LNCaP clone FGC (cell line): ENCODE data around the gene GPSM1.

ENCODE experiments used
- DNase-seq: peaks from one replicate; pipeline ENCODE4 v3.0.0-alpha.2; 2011; ENCODE audit warnings: low read depth
- H3K4me3 ChIP-seq: 2 replicates; pipeline ENCODE4 v1.5.1; 2011; ENCODE audit warnings: mild to moderate bottlenecking, low read depth, low read length, control low read depth
- CTCF ChIP-seq: IDR thresholded peaks from 2 replicates; pipeline ENCODE4 v1.5.1; 2012; ENCODE audit warnings: mild to moderate bottlenecking; ENCODE audit not compliant: control insufficient read depth, insufficient read depth; ENCODE audit errors: extremely low read depth

The GPSM1 gene

DNA sequence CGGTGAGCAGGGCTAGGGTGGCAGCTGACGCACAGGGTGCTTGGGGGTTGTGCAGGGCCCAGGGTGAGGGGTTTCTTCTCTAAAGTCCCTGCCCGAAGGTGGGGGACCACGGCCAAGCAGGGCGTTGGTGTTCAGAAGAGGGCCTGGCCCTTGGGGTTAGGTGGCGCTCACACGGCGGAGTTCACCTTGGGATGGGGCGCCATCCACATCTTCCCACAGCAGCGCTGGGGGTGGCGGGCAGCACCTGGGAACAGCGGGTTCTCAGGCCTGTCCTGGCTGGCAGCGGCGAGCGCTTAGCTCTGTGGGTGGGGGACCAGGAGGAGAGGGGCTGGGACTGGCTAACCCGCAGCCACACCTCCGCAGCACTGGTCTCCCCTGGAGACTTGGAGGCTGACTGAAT is 6.1 kb downstream of the GPSM1 start:
- TF ChIP-seq CTCF: no peak
- H3K4me3 ChIP-seq: no peak overlapping the region
- no peak for DNase-seq

DNA sequence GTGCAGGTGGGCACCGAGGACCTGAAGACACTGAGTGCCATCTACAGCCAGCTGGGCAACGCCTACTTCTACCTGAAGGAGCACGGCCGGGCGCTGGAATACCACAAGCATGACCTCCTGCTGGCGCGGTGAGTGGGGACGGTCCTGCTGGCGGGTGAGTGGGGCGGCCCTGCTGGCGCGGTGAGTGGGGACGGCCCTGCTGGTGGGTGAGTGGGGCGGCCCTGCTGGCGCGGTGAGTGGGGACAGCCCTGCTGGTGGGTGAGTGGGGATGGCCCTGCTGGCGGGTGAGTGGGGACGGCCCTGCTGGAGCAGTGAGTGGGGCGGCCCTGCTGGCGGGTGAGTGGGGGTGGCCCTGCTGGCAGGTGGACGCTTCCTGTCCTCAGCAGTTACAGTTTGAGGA is 7.2 kb downstream of the GPSM1 start:
- DNase-seq: no peak
- H3K4me3 ChIP-seq: no peak overlapping the region
- no peak for TF ChIP-seq CTCF

DNA sequence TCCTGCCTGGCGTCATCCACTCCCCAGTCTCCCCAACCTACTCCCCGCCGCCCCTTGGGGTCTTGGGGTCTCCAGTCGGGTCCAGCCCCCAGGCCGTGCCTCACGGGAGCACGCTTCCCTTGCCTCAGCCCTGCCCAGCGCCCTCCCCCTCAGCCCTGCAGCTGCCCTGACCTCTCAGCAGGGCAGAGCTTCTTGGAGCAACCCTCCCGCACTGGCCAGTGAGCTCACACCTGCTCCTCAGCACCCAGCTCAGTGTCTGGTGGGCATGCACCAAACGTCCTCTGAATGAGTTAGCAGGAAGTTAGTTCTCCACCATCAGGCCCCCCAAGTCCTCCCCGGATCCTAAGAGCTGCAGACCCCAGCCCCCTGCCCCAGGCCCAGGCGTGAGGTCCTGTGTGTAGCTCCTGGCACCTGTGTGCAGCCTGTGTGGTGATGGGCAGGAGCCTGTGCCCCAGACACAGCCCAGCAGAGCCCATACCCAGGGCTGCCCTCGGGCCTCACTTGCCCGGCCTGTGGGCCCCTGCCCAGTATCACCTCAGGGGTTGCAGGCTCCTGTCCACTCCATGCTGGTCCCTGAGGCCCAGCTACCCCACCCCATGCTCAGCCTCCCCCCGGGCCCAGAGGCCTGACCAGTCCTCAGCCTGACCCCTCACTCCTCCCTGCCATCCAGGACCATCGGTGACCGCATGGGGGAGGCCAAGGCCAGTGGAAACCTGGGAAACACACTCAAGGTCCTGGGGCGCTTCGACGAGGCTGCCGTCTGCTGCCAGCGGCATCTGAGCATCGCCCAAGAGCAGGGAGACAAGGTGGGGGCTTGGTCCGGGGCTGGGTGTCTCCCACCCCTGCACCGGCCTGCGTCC is 8.2 kb downstream of the GPSM1 start:
- DNase-seq: no peak
- no peak for TF ChIP-seq CTCF
- H3K4me3 ChIP-seq: no peak overlapping the region

GRCh38 chr9:136336156-136336870 is 9.0 kb downstream of the GPSM1 start:
- TF ChIP-seq CTCF: no peak
- DNase-seq: no peak
- H3K4me3 ChIP-seq: no peak overlapping the region

DNA sequence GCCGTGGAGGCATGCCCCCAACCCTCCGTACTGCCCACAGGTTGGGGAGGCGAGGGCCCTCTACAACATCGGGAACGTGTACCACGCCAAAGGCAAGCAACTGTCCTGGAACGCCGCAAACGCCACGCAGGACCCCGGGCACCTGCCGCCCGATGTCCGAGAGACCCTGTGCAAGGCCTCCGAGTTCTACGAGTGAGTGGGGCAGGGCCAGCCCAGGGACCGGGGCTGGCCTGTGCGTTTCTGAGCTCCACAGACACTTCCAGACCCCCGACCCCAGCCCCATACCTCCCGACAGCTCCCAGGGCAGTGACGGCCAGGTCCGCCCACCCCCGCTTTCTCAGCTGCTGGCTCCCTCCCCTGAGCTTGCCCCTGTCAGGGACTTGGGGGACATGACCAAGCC is 9.5 kb downstream of the GPSM1 start:
- DNase-seq: no peak
- no peak overlapping the region for H3K4me3 ChIP-seq
- no peak for TF ChIP-seq CTCF

GRCh38 chr9:136337416-136338395 is 10.4 kb downstream of the GPSM1 start:
- no peak for DNase-seq
- no peak for TF ChIP-seq CTCF

More at GRCh38 chr9:136337416-136338395, 10.4 kb downstream of the GPSM1 start:
- no peak overlapping the region for H3K4me3 ChIP-seq
